CD4-positive, alpha-beta T cell treated with Interleukin-6 for 4 hours (primary cell): ENCODE measurements around the gene ATG7.
"Not testable (repeated sequence)": the region's sequence is repeated elsewhere in the genome, so short reads cannot be mapped to it uniquely, and the experiment has no call there.

ENCODE experiments used
- DNase-seq: peaks from one replicate; pipeline ENCODE4 v3.0.0-alpha.2; 2020; ENCODE audit warnings: mixed read lengths

The ATG7 gene

GRCh38 chr3:11570789-11571495 lies 298.7 kb downstream of the ATG7 start:
- DNase-seq = no peak

- DNase-seq = not testable (repeated sequence)
Observed at GRCh38 chr3:11572660-11573059, 300.5 kb downstream of the ATG7 start.

- DNase-seq = no peak
Observed at GRCh38 chr3:11574981-11575669, 302.9 kb downstream of the ATG7 start.

DNA sequence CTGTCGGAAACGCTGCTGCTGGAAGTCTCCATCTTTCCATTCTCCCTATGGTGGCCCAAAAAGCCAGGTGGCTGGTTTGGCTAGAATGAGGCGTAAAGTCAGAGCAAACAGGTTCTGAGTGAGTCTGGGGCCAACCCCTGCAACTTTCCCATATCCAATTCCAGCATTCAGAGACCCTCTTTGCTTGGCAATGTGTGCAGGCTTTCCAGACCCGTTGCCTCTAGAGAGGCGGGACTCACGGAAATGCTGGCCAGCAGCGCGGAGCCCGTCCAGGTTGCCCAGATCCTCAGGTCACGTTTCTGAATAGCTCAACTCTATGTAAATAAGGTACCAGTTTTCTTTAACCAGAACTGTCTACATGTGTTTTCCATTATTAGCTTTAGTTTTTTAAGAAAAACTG lies 303.5 kb downstream of the ATG7 start:
- no peak for DNase-seq

GRCh38 chr3:11576453-11576852 lies 304.3 kb downstream of the ATG7 start:
- DNase-seq = no peak

DNA sequence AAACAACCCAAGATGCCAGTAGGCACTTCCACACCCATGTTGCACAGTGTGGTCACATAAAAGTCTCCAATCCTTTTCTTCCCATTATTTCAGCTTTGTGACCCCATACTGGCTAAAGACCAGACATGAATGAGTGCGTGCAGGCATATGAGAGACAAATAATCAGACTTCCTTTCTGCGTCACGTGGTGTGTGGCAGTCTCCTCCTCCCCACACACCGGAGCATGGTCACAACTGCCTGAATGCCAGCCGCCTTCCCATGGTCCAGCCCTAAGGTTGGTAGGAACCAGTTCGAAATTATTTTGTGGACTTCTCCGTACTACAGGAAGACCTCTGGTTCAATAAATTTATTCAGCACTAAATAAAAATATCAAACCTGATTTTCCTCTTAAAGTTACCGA lies 306.0 kb downstream of the ATG7 start:
- DNase-seq = no peak

DNA sequence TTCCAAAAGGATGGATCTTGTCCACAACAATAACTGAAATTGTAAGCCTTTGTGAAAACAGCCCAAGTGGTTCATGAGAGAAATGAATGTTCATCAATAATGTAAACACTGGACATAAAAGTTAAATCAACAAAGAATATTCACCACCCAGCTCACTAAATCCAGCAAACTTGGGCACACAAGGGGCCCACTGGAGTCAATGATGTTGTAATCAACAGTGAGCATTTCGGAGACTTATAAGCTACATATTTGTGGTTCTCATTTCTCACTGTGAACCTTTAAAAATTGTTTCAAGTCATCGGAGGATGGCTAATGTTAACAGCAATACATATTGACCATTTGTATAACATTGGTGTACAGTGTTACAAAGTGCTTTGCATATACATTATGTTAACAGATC lies 308.4 kb downstream of the ATG7 start:
- no peak for DNase-seq

DNA sequence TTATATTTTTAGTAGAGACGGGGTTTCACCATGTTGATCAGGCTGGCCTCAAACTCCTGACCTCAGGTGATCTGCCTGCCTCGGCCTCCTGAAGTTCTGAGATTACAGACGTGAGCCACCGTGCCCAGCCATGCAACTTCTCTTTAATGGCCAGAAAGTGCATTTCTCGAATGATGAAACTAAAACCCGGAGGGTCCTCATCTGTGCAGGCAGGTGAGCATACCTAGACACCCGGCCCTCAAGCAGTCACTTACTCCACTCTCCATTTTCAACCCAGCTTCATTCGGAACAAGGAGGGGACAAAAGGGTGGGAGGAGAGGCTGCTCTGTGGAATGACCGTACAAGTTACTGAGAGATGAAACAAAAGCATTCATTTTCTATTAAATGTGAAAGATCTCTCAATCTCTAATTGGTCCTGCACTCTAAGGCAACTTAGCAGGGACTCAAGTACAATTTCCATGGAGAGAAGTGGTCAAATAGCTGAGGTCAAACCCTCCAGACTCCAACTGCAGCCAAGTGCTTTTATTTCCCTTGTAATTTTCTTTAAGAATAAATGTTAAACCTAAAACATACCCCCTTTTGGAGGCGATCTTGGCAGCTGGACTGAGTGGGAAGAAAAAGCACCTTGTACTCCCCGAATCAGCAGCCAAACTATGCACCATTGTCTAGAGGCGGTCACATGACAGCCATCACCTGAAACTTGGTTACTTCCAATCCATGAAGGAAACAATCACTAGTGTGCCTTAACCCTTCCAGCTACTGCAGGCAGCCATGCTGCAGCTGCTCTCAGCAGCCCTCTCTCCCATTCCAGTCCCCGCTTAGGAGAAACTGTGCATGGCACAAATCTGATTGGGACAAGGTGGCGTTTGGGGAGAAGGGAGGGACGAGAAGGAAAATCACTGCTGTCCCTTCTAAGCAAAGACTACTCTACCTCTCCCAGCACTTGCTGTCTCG lies 309.3 kb downstream of the ATG7 start:
- no peak for DNase-seq

GRCh38 chr3:11582191-11582968 lies 310.2 kb downstream of the ATG7 start:
- peak; percentile 27 for DNase-seq

- no peak for DNase-seq
Observed at GRCh38 chr3:11583235-11583634, 311.0 kb downstream of the ATG7 start.

DNA sequence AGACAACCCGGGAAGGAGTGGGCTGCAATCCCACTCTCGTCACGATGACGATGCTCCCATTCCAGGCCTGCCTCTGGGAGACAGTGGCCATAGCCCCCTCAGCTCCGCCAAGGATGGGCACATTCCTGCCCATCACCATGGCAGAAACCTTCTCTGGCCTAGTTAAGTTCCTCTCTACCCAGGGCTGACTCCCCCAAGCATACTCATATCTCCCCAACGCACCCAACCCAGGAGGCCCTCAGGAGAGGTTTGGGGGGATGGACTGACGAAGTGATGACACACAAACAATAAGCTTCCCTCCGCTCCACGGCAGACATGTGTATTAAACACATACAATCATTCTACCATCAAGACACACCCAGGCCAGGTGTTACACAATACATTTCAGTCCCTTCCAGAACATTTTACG lies 311.4 kb downstream of the ATG7 start:
- no peak for DNase-seq

DNA sequence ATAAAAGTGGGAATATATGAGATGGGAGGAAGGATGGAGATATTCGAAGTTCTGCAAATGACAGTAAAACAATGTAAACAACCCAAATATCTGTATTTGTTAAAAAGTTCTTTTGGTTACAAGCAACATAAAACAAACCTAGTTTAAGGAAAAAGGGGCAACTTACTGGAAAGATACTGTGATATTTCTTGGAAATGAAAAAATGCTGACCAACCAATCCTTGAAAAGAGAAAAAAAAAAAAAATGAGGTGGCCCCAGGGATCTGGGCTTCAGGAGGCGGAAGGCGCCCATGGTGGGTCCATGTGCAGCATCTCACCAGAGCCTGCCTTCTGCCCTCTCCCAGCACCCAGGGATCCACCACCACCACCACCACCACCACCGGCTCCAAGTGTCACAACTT lies 312.4 kb downstream of the ATG7 start:
- no peak for DNase-seq

DNA sequence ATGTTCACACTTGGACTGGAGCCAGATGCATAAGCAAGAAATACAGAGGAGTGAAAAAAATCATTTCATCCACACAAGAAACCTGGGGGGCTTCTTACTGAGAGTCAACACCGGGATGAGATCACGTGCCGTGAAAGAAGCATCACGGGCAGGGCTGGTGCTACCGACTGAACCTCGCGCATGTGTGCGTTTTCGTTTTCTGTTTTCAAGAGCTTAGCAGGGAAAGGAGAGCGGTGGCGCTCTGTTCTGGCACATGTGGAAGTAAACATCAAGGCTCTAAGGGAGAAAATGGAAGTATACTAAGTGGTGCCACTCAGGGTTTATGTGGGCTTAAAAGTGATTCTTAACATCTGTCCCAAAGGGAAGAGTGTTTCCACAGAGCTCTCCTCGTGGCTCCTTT lies 315.6 kb downstream of the ATG7 start:
- no peak for DNase-seq

DNA sequence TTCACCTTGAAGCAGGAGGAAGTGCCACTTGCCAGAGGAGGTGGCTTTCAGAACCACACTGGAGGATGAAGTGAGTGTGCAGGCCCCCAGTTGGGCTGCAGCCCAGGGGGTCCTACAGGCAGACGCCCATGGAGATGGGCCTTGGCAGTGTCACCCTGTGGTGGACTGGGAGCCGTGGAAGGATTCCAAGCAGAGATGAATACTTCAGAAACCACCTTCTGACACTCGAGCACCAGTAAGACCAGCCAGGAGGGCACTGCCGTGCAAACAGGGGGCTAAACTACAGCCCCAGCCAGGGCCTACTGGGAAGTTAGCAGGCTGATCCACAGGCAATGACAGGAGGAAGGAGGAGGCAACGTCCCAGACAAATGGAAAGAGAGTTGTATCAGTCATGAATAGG lies 316.1 kb downstream of the ATG7 start:
- DNase-seq = no peak

DNA sequence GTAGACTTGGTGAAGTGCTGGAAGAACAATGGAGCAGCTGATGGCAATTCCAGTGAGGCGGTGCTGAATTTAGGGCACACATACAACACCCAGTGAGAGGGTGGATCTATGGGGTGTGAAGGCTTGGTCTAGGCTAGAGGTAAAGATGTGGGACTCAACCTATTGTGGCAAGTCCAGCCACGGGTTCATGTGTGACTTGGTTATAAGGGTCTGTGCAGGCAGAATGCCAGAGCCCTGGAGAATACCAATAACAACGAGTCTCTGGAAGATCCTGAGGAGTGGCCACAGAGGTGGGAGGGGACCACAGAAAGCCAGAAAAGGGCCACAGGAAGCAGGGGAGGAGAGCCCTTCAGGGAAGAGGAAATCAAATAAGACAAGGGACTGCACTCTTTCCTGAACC lies 316.6 kb downstream of the ATG7 start:
- no peak for DNase-seq

DNA sequence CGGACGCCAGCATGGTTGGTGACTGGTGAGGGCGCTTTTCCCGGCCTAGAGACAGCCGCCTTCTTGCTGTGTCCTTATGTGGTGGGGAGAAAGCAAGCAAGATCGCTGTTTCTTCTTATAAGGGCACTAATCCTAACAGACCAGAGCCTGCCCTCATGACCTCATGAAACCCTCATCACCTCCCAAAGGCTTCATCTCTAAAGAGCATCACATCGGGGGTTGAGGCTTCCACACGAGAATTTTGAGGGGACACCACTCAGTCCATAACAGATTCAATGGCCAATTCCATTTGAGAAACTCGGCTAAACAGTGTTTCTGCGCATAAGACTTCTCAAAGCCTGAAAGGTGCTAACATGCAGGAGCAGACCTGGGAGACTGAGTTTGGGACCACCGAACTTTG lies 317.5 kb downstream of the ATG7 start:
- DNase-seq = no peak

DNA sequence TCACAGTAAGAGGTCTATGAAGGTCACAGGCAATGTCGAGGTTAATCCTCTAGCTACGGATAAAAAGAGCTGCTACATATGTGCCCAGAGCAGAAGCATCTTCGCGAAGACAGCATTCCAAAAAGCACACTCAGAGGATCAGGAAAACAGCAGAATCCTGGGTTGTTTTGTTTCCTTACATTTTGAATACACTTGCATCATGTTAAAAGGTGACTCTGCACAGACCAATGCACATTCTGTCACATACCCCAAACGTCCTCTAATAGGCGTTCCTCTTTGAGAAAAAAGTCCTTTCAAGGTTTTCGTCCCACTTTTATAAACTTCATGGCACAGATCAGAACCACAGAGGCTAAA lies 318.8 kb downstream of the ATG7 start:
- no peak for DNase-seq

DNA sequence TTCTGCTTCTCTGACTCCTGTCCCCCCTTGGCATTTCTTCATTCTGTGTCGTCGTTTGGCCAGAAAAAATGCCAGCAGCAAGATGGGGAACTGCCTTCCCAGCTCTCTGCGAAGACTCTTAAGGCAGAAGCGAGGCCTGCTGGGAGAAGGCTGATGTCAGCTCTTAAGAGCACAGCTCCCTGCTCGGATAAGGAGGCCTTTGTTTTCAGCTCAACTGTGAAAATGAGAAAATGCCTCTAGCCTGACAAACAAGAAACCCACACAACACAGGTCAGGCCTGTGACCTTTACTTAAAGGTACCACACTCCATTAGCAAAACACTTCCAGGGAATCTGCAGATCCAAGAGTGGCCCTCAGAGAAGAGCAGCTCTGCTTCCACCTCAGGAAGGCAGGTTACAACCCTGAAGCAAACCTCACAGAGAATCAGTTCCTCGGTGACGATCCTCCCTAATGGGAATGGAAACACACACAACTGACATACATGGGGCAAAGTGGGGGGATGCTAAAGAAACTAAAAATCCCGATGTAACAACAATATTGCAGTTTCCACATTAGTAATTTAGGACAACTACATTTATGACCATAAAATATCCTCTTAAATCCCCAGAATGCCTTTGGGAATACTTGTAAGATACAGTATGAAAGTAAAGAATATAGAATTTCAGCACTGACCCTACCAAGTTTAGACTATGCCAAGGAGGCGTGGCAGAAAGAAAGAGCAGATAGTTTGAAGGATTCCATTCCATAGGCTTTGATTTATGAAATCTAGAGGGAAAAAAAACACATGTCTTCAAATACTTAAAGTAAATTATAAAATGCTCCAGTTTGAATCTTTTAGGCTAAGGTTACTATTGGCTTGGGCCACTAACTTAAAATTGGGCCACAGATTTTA lies 319.4 kb downstream of the ATG7 start:
- no peak for DNase-seq

DNA sequence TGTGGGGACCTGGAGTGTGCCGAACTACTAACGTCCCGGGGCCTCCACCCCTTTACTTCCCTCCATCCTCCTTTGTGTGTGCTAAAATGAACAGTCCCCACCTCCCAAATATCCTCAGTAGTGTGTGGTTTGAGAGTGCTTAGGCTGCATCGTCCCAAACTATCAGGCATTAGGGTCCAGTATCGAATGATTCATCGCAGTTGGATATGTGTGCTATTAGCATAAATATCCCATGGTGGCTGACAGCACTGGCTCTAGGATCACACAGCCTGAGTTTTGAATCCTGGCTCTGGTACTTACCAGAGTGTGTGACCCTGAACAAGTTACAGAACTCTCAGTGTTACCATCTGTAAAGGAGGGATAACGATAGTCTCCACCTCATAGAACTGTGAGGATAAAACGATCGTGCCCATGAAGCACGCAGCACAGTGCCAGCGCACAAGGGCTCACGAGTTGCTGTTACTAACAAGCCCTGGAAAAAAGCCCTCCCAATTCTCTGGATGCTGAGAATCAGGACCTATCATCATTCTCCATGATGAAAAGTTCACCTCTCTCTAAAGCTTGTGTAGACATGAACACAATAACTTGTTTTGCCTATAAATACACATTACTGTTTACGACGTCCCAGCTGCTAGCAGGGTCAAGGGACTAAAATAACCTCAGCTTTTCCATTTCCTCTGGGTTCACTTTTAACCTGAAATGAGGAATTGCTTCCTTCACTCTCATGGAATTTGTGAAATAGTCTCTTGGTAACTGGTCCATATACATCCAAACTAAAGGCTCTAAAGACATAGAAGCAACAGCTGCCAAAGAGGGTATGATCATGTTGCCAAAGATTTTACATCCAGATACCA lies 320.5 kb downstream of the ATG7 start:
- no peak for DNase-seq

GRCh38 chr3:11593318-11594034 lies 321.3 kb downstream of the ATG7 start:
- no peak for DNase-seq
